22Rv1 (cell line): ENCODE data around the gene THRSP.

ENCODE experiments used
- ZFX ChIP-seq: fragments of 450-650 bp; IDR thresholded peaks from 2 replicates; pipeline ENCODE4 v1.6.1; 2017; ENCODE audit warnings: antibody characterized with exemption, borderline replicate concordance
- TF ChIP-seq, protein P1 (sequence below): fragments of 450-650 bp; IDR thresholded peaks from 2 replicates; pipeline ENCODE4 v1.5.1; 2017; ENCODE audit warnings: mild to moderate bottlenecking

DNA sequence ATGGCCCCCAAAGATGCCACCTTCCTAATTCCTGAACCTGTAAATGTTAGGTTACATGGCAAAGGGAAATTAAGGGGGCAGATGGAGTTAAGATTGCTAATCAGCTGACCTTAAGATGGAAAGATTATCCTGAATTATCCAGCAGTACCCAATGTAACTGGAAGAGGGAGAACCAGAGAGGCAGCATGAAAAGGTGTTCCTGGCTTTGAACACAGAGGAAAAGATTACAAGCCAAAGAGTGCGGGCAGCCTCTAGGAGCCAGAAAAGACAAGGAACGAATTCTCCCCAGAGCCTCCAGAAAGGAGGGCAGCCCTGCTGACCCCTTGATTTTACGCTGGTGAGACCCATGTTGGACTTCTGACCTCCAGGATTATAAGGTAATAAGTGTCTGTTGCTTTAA lies 15.1 kb upstream of the THRSP start:
- TF ChIP-seq ZFX, result no peak
- TF ChIP-seq, protein P1, sequence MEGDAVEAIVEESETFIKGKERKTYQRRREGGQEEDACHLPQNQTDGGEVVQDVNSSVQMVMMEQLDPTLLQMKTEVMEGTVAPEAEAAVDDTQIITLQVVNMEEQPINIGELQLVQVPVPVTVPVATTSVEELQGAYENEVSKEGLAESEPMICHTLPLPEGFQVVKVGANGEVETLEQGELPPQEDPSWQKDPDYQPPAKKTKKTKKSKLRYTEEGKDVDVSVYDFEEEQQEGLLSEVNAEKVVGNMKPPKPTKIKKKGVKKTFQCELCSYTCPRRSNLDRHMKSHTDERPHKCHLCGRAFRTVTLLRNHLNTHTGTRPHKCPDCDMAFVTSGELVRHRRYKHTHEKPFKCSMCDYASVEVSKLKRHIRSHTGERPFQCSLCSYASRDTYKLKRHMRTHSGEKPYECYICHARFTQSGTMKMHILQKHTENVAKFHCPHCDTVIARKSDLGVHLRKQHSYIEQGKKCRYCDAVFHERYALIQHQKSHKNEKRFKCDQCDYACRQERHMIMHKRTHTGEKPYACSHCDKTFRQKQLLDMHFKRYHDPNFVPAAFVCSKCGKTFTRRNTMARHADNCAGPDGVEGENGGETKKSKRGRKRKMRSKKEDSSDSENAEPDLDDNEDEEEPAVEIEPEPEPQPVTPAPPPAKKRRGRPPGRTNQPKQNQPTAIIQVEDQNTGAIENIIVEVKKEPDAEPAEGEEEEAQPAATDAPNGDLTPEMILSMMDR, result no peak
